Loucy (cell line): ENCODE measurements around the gene NEURL4.

Source experiments
- H2AFZ ChIP-seq: fragments of 200-600 bp; sonication (generic); 2 replicates; pipeline ENCODE4 v1.6.0; 2016; ENCODE audit warnings: antibody characterized with exemption, mild to moderate bottlenecking, low read length, moderate library complexity
- H3F3A ChIP-seq: fragments of 200-600 bp; 2 replicates; pipeline ENCODE4 v1.6.0; 2016; ENCODE audit warnings: antibody characterized with exemption, low read depth, mild to moderate bottlenecking
- H3K27me3 ChIP-seq: fragments of 200-600 bp; sonication (generic); 2 replicates; pipeline ENCODE4 v1.6.1; 2014; ENCODE audit warnings: low read length, mild to moderate bottlenecking; ENCODE audit not compliant: insufficient read depth, poor library complexity, severe bottlenecking
- H3K36me3 ChIP-seq: fragments of 200-600 bp; sonication (generic); 2 replicates; pipeline ENCODE4 v1.6.1; 2016; ENCODE audit warnings: low read length; ENCODE audit not compliant: insufficient read depth
- H3K4me1 ChIP-seq: fragments of 200-600 bp; sonication (generic); 2 replicates; pipeline ENCODE4 v1.5.1; 2014; ENCODE audit warnings: low read length, mild to moderate bottlenecking; ENCODE audit not compliant: insufficient read depth, poor library complexity, severe bottlenecking
- H3K4me2 ChIP-seq: fragments of 200-600 bp; sonication (generic); 2 replicates; pipeline ENCODE4 v1.6.0; 2014; ENCODE audit warnings: antibody characterized with exemption, low read length, low read depth, mild to moderate bottlenecking; ENCODE audit not compliant: poor library complexity, severe bottlenecking
- H3K4me3 ChIP-seq: fragments of 200-600 bp; sonication (generic); 2 replicates; pipeline ENCODE4 v1.5.1; 2014; ENCODE audit warnings: low read length, mild to moderate bottlenecking, mixed read lengths; ENCODE audit not compliant: poor library complexity, severe bottlenecking
- H3K79me2 ChIP-seq: fragments of 200-600 bp; sonication (generic); 2 replicates; pipeline ENCODE4 v1.6.1; 2014; ENCODE audit warnings: low read length; ENCODE audit not compliant: insufficient read depth
- H3K9ac ChIP-seq: fragments of 200-600 bp; sonication (generic); 2 replicates; pipeline ENCODE4 v1.6.0; 2014; ENCODE audit warnings: mild to moderate bottlenecking, low read depth, low read length, moderate library complexity; ENCODE audit not compliant: poor library complexity, severe bottlenecking
- H3K9me2 ChIP-seq: fragments of 200-600 bp; sonication (generic); replicated peaks from 2 replicates; pipeline ENCODE4 v1.6.1; 2016; ENCODE audit warnings: low read depth, low read length, mixed read lengths
- H3K9me3 ChIP-seq: fragments of 200-600 bp; sonication (generic); 2 replicates; pipeline ENCODE4 v1.6.1; 2014; ENCODE audit warnings: mild to moderate bottlenecking, antibody characterized with exemption, low read length, low read depth; ENCODE audit not compliant: insufficient read depth
- H4K20me1 ChIP-seq: fragments of 200-600 bp; sonication (generic); 2 replicates; pipeline ENCODE4 v1.6.0; 2014; ENCODE audit warnings: antibody characterized with exemption, low read length, mild to moderate bottlenecking; ENCODE audit not compliant: insufficient read depth, poor library complexity, severe bottlenecking
- EZH2phosphoT487 ChIP-seq: fragments of 200-600 bp; IDR thresholded peaks from 2 replicates; pipeline ENCODE4 v1.6.1; 2018; ENCODE audit warnings: antibody characterized with exemption, mild to moderate bottlenecking, moderate library complexity, borderline replicate concordance
- TF ChIP-seq, protein P1 (sequence below): fragments of 200-600 bp; sonication (generic); conservative IDR thresholded peaks from 2 replicates; pipeline ENCODE4 v1.5.1; 2014; ENCODE audit warnings: mild to moderate bottlenecking, antibody characterized with exemption, low read length

The NEURL4 gene

DNA sequence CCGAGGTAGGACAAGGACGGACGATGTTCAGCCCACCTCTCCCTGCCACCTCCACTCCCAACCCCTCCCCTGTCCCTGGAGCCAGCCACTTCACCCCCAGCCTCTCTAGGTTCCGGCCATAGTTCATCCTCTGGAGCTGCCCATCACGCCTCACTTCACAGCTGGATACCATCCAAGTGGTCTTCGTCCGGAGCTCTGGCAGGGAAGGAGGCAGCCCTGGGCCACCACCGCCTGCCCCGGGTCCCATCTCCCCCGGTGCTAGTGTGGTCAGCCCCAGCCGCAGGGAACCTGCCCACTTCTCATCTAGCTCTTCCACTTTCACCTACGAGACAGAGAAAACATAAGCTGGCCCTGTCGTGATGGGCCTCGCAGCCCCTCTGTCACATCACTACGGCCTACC, 7.7 kb downstream of the NEURL4 start:
- Histone ChIP-seq H3K27me3 (no peaks in the 10 kb centered on the region), H3K4me3 (no peak overlapping the region), H3K4me1 (no peaks in the 10 kb centered on the region), H3K36me3 (peaks cover 42% of the 10 kb centered on the region; the same call in 1 of the 2 replicates), H4K20me1 (no peaks in the 10 kb centered on the region), H3K79me2 (no peaks in the 10 kb centered on the region; the same call in 1 of the 2 replicates), H3K9me3 (no peaks in the 10 kb centered on the region), H3K9ac (no peak overlapping the region), H3F3A (peaks cover under 1% of the 10 kb centered on the region; the same call in 1 of the 2 replicates), H2AFZ (no peak overlapping the region), H3K9me2 (no peaks in the 10 kb centered on the region), H3K4me2 (no peak overlapping the region)
- TF ChIP-seq, protein P1, sequence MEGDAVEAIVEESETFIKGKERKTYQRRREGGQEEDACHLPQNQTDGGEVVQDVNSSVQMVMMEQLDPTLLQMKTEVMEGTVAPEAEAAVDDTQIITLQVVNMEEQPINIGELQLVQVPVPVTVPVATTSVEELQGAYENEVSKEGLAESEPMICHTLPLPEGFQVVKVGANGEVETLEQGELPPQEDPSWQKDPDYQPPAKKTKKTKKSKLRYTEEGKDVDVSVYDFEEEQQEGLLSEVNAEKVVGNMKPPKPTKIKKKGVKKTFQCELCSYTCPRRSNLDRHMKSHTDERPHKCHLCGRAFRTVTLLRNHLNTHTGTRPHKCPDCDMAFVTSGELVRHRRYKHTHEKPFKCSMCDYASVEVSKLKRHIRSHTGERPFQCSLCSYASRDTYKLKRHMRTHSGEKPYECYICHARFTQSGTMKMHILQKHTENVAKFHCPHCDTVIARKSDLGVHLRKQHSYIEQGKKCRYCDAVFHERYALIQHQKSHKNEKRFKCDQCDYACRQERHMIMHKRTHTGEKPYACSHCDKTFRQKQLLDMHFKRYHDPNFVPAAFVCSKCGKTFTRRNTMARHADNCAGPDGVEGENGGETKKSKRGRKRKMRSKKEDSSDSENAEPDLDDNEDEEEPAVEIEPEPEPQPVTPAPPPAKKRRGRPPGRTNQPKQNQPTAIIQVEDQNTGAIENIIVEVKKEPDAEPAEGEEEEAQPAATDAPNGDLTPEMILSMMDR: no peak
- TF ChIP-seq EZH2phosphoT487: no peak

DNA sequence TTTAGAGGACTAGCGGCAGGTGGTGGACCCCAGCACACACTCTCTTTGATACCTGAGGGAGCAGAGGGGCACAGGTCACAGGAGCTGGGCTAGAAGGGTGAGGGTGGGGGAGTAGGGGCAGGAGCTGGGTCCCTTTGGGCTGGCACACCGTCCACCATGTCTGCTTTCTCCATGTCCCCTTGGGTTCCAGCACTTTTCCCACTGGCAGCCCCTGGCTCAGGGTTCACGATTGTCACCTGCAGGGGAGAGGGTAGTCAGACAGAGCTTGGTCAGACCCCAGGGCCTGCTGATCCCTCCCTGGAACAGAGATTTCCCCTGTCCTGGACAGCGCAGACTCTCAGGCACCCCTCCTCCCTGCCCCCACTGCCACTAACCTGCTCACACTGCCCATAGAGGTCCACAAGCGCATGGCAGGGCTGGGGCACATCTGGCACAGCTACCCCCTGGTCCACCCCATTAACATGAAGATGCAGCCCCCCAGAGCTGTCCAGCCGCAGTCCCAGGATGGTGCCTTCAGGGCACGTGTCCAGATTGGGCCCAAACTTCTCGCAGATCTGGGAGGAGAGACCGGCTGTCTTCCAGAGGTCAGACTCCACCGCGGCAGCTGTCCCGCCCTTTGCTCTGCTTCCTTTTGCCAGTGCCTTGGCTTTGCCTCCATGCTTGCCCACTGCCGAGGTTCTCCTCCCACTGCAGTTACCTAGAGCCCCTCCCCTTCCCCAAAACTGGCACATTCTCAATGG, 10.8 kb downstream of the NEURL4 start:
- H3K4me1 ChIP-seq: peaks cover 22% of the 10 kb centered on the region
- H3K36me3 ChIP-seq: peaks cover 41% of the 10 kb centered on the region; the same call in 1 of the 2 replicates
- H3K79me2 ChIP-seq: peaks cover 15% of the 10 kb centered on the region; the same call in 1 of the 2 replicates
- no peaks in the 10 kb centered on the region for H3K9me3 ChIP-seq
- TF ChIP-seq EZH2phosphoT487: no peak
- TF ChIP-seq, protein P1: no peak
- peaks cover 13% of the 10 kb centered on the region for H4K20me1 ChIP-seq
- H3K9ac ChIP-seq: no peak overlapping the region
- H3F3A ChIP-seq: peaks cover 7% of the 10 kb centered on the region
- no peak overlapping the region for H3K4me2 ChIP-seq
- no peak overlapping the region for H2AFZ ChIP-seq
- H3K27me3 ChIP-seq: no peaks in the 10 kb centered on the region
- no peak overlapping the region for H3K4me3 ChIP-seq
- no peaks in the 10 kb centered on the region for H3K9me2 ChIP-seq

DNA sequence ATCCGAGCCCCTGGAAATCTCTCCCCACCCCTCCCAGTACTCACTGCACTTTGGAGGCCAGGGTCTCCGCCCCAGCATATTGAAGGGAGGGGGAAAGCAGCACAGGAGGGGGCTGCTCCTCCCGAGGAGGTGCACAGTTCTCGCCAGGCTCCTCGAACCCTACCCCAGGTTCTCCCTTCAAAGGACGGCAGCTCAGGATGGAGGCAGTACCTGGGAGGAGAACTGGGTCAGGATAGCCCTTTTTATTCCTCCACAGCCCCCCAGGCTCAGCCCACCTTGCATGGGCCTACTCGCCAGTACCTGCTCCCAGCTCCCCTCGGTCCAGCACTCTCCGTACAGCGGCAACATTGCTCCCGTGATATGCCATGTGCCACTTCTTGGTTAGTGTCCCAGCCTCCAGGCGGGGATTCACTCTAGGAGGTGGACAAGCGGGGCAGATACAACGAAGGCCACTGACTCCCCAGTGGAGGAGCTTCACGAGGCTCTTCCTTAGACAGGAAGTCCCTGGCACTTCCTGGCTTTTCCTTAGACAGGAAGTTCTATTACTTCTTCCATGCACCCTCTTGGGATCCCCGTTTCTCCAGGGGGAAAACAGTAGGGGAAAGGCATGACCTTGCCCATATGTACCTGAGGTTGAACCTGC, 11.9 kb downstream of the NEURL4 start:
- Histone ChIP-seq H3K9me3 (no peaks in the 10 kb centered on the region), H3K36me3 (peaks cover 41% of the 10 kb centered on the region; the same call in 1 of the 2 replicates), H3K4me2 (no peak overlapping the region), H3K9me2 (no peaks in the 10 kb centered on the region), H3F3A (peaks cover 7% of the 10 kb centered on the region), H3K9ac (no peak overlapping the region), H3K79me2 (peaks cover 25% of the 10 kb centered on the region; the same call in 1 of the 2 replicates), H2AFZ (no peak overlapping the region), H4K20me1 (peaks cover 23% of the 10 kb centered on the region), H3K4me3 (no peak overlapping the region), H3K4me1 (peaks cover 22% of the 10 kb centered on the region), H3K27me3 (no peaks in the 10 kb centered on the region)
- TF ChIP-seq, protein P1: no peak
- no peak for TF ChIP-seq EZH2phosphoT487
